Spinal cord (tissue), 10 donors: ENCODE measurements around the gene PRKD1. TPM values are rescaled to one million over a fixed set of nuclear protein-coding genes. Genes with fewer than 3 reads are reported as not detected.
"Not testable (repeated sequence)": the region's sequence is repeated elsewhere in the genome, so short reads cannot be mapped to it uniquely, and the experiment has no call there.

Source experiments
- DNase-seq, 6 donors: peaks; one replicate each; pipeline versions ENCODE4 v3.0.0 to v3.0.0-alpha.2; 2013 to 2015; ENCODE audit warnings: low spot score in 6 of 6, low read depth in 4 of 6
- H3K27ac ChIP-seq: one replicate; pipeline ENCODE4 v1.5.1; 2013; ENCODE audit warnings: low read depth, low read length, control low read depth
- H3K27me3 ChIP-seq: one replicate; pipeline ENCODE4 v1.6.1; 2013; ENCODE audit warnings: low read length; ENCODE audit not compliant: control insufficient read depth, insufficient read depth
- H3K36me3 ChIP-seq: one replicate; pipeline ENCODE4 v1.6.1; 2013; ENCODE audit warnings: low read length; ENCODE audit not compliant: control insufficient read depth, insufficient read depth
- H3K4me1 ChIP-seq: one replicate; pipeline ENCODE4 v1.6.1; 2013; ENCODE audit warnings: low read length; ENCODE audit not compliant: control insufficient read depth, insufficient read depth
- H3K4me3 ChIP-seq: one replicate; pipeline ENCODE4 v1.5.1; 2013; ENCODE audit warnings: low read depth, low read length, control low read depth
- H3K9me3 ChIP-seq: one replicate; pipeline ENCODE4 v1.6.1; 2013; ENCODE audit warnings: low read length; ENCODE audit not compliant: control insufficient read depth, insufficient read depth
- WGBS: methylation state at CpG from one replicate; pipeline ENCODE4 v1.1.5; 2013; ENCODE audit warnings: missing lambda C conversion rate; ENCODE audit not compliant: insufficient coverage; 5-methylcytosine and 5-hydroxymethylcytosine counted together
- polyA plus RNA-seq, 2 donors: library from polyadenylated mRNA; unstranded; fragments of 120-200 nt; gene quantifications; one replicate each; pipeline ENCODE4 v1.2.1, GENCODE V29; 2013; ENCODE audit not compliant: insufficient read length in 2 of 2
- total RNA-seq, 2 donors: library from RNA; depleted of rRNA in 1 of 2; stranded (reverse); fragments of 120-200 nt in 1 of 2; fragments of >200 nt in 1 of 2; gene quantifications; one replicate each; pipeline versions ENCODE4 v1.2.3 to v1.2.4, GENCODE V29; 2013 to 2014
- donor health status: healthy.

The PRKD1 gene
- total and polyA plus RNA-seq, 4 donors = 14.4 to 23.9 (median 20.9) TPM

GRCh38 chr14:29846339-29847055 is 81.2 kb downstream of the PRKD1 start:
- H3K36me3 ChIP-seq = no peaks in the 10 kb centered on the region
- H3K4me1 ChIP-seq = no peaks in the 10 kb centered on the region
- H3K27me3 ChIP-seq = no peaks in the 10 kb centered on the region
- H3K4me3 ChIP-seq = no peak overlapping the region
- no peak for DNase-seq
- H3K27ac ChIP-seq = no peak overlapping the region
- H3K9me3 ChIP-seq = peaks cover under 1% of the 10 kb centered on the region
- WGBS = no CpG with 5 or more reads among the region's 2 CpGs

- no peaks in the 10 kb centered on the region for H3K36me3 ChIP-seq
- peak in 1 of 6 donors; percentile 56 for DNase-seq
- no peaks in the 10 kb centered on the region for H3K27me3 ChIP-seq
- no peak overlapping the region for H3K4me3 ChIP-seq
- WGBS = no CpG with 5 or more reads among the region's 1 CpG
- H3K9me3 ChIP-seq = peaks cover 18% of the 10 kb centered on the region
- H3K27ac ChIP-seq = no peak overlapping the region
- no peaks in the 10 kb centered on the region for H3K4me1 ChIP-seq
Measured at GRCh38 chr14:29843981-29844380, 83.7 kb downstream of the PRKD1 start.

GRCh38 chr14:29842228-29842627 is 85.4 kb downstream of the PRKD1 start:
- WGBS = no CpG with 5 or more reads among the region's 1 CpG
- no peak overlapping the region for H3K4me3 ChIP-seq
- no peak overlapping the region for H3K27ac ChIP-seq
- H3K27me3 ChIP-seq = no peaks in the 10 kb centered on the region
- peaks cover 20% of the 10 kb centered on the region for H3K9me3 ChIP-seq
- DNase-seq = no peak
- no peaks in the 10 kb centered on the region for H3K36me3 ChIP-seq
- H3K4me1 ChIP-seq = no peaks in the 10 kb centered on the region

DNA sequence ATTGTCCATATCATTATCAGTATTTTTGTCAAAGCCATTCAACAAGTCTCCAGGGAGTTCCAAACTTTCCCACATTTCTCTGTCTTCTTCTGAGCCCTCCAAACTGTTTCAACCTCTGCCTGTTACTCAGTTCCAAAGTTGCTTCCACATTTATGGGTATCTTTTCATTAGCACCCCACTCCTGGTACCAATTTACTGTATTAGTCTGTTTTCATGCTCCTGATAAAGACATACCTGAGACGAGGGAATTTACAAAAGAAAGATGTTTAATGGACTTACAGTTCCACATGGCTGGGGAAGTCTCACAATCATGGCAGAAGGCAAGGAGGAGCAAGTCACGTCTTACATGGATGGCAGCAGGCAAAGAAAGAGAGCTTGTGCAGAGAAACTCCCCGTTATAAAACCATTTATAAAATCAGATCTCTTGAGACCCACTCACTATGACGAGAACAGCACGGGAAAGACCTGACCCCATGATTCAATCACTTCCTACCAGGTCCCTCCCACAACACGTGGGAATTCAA is 87.2 kb downstream of the PRKD1 start:
- H3K27ac ChIP-seq, DNase-seq, H3K36me3 ChIP-seq, H3K4me3 ChIP-seq, H3K27me3 ChIP-seq, H3K4me1 ChIP-seq: not testable (repeated sequence)
- 88% methylated on average over 4 of the region's 6 CpGs for WGBS
- H3K9me3 ChIP-seq = peaks cover 20% of the 10 kb centered on the region

DNA sequence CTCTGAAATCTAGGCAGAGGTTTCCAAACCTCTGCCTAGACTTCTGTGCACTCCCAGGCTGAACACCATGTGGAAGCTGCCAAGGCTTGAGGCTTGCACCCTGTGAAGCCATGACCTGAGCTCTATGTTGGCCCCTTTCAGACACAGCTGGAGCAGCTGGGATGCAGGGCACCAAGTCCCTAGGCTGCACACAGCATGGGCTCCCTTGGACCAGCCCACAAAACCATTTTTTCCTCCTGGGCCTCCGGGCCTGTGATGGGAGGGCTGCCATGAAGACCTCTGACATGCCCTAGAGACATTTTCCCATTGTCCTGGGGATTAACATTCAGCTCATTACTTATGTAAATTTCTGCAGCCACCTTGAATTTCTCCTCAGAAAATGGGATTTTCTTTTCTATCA is 88.0 kb downstream of the PRKD1 start:
- H3K27me3 ChIP-seq, H3K4me3 ChIP-seq, H3K36me3 ChIP-seq, H3K4me1 ChIP-seq, DNase-seq, H3K27ac ChIP-seq: not testable (repeated sequence)
- 100% methylated on average over 1 of the region's 1 CpG for WGBS
- peaks cover 20% of the 10 kb centered on the region for H3K9me3 ChIP-seq

- no peaks in the 10 kb centered on the region for H3K27me3 ChIP-seq
- DNase-seq = no peak
- no peaks in the 10 kb centered on the region for H3K4me1 ChIP-seq
- H3K27ac ChIP-seq = no peak overlapping the region
- no peak overlapping the region for H3K4me3 ChIP-seq
- no peaks in the 10 kb centered on the region for H3K36me3 ChIP-seq
- peaks cover 20% of the 10 kb centered on the region for H3K9me3 ChIP-seq
- no CpG with 5 or more reads among the region's 2 CpGs for WGBS
Measured at GRCh38 chr14:29838752-29839151, 88.9 kb downstream of the PRKD1 start.

DNA sequence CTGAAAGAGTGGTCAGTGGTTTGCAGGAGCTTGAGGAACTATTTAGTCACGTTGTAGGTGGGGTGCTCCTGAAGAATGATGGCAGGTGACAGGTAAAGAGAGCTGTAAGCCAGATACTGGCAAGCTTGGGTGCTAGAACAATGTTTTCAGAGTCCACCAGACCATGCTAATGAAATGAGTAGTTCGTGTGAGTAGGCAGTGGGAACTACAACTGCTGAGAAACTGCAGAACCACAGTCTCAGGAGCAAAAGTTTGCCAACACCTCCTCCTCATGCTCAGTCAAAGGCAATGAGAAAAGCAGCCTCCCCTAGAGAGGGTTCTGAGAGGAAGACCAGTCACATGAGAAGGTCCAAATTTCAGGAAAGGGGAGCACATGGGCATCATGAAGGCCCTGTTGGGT is 91.3 kb downstream of the PRKD1 start:
- 87% methylated on average over 2 of the region's 2 CpGs for WGBS
- Histone ChIP-seq H3K4me1 (no peaks in the 10 kb centered on the region), H3K9me3 (peaks cover 19% of the 10 kb centered on the region), H3K27ac (no peak overlapping the region), H3K4me3 (no peak overlapping the region), H3K36me3 (no peaks in the 10 kb centered on the region), H3K27me3 (no peaks in the 10 kb centered on the region)
- DNase-seq = no peak

DNA sequence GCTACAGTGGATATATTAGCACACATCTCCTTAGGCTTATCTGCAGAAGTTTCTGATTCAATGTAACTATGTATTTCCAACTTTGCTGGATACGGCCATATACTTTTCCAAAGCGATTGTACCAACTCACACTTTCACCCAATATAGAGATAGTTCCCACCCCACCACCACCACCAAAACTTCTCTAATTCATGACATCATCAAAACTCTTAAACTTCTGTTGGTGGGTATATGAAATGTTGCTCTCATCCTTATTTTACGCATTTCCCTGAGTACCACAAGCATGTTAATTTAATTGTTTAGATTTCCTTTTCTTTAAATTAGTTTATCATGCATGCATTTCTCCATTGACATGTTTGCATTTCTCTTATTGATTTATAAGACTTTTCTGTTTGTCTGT is 95.6 kb downstream of the PRKD1 start:
- H3K4me3 ChIP-seq = no peak overlapping the region

GRCh38 chr14:29829851-29830250 is 97.8 kb downstream of the PRKD1 start:
- no peak for DNase-seq
- WGBS = no CpG with 5 or more reads among the region's 2 CpGs
- no peaks in the 10 kb centered on the region for H3K27me3 ChIP-seq

More for the DNA sequence above, 95.6 kb downstream of the PRKD1 start:
- Histone ChIP-seq H3K27ac (no peak overlapping the region), H3K36me3 (no peaks in the 10 kb centered on the region), H3K9me3 (no peaks in the 10 kb centered on the region), H3K4me1 (no peaks in the 10 kb centered on the region), H3K27me3 (no peaks in the 10 kb centered on the region)
- DNase-seq = no peak
- WGBS = 100% methylated on average over 1 of the region's 3 CpGs

DNA sequence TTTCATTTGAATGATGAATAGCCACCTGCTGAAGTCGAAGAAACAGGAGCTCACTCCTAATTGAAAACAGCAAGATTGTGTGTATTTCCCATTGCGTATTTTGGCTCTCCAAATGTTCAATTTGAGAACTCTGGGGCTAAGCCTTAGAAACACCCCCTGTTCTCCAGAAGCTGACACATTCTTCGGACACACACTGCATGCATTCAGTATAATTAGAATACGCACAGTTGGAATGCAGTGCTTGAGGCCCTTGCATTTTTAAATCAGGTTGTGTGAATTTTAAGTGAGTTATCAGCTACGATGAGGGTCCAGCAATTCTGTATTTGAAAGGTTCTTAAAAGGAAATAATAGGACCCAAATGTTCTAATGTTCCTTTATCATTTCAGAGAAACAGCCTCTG is 103.8 kb downstream of the PRKD1 start:
- Histone ChIP-seq H3K4me1 (peaks cover 3% of the 10 kb centered on the region), H3K36me3 (no peaks in the 10 kb centered on the region), H3K9me3 (no peaks in the 10 kb centered on the region), H3K4me3 (no peak overlapping the region), H3K27ac (peak overlapping the region; percentile 55), H3K27me3 (no peaks in the 10 kb centered on the region)
- peak in 2 of 6 donors; percentile 52 to 54 for DNase-seq
- 38% methylated on average over 2 of the region's 5 CpGs for WGBS

More at GRCh38 chr14:29829851-29830250, 97.8 kb downstream of the PRKD1 start:
- Histone ChIP-seq H3K9me3 (no peaks in the 10 kb centered on the region), H3K27ac (no peak overlapping the region), H3K4me1 (no peaks in the 10 kb centered on the region), H3K36me3 (no peaks in the 10 kb centered on the region), H3K4me3 (no peak overlapping the region)
